Epithelial cell of esophagus (primary cell): ENCODE data around the gene DCXR.

ENCODE experiments used
- DNase-seq: peaks from one replicate; pipeline ENCODE4 v3.0.0; 2010; ENCODE audit warnings: low read depth
- H3K4me3 ChIP-seq: 2 replicates; pipeline ENCODE4 v1.5.1; 2011; ENCODE audit warnings: mild to moderate bottlenecking, low read length, control low read depth
- CTCF ChIP-seq: IDR thresholded peaks from 2 replicates; pipeline ENCODE4 v1.5.1; 2011; ENCODE audit warnings: low read depth, mild to moderate bottlenecking, low read length, control low read depth, inconsistent platforms; ENCODE audit not compliant: insufficient read depth; ENCODE audit errors: missing control alignments

DCXR gene

GRCh38 chr17:82054351-82055022 is 17.0 kb upstream of the DCXR start:
- no peak for TF ChIP-seq CTCF
- DNase-seq = no peak
- H3K4me3 ChIP-seq = no peak overlapping the region

- no peak for TF ChIP-seq CTCF
- no peak overlapping the region for H3K4me3 ChIP-seq
- no peak for DNase-seq
Observed at GRCh38 chr17:82053556-82054263, 16.2 kb upstream of the DCXR start.

GRCh38 chr17:82053130-82053529 is 15.6 kb upstream of the DCXR start:
- no peak for TF ChIP-seq CTCF
- peak overlapping the region; percentile 79 for H3K4me3 ChIP-seq
- no peak for DNase-seq

- no peak for TF ChIP-seq CTCF
- no peak for DNase-seq
- peak overlapping the region; percentile 79 for H3K4me3 ChIP-seq
Observed at GRCh38 chr17:82052638-82053059, 15.2 kb upstream of the DCXR start.

- TF ChIP-seq CTCF = no peak
- H3K4me3 ChIP-seq = peak within 1 kb of the TSS; percentile 79
- peak; percentile 82 for DNase-seq
Observed at GRCh38 chr17:82051776-82052637, 14.5 kb upstream of the DCXR start, which contains the start of the genes GPS1 and RFNG. GPS1 (plus strand) TSS chr17:82051898; CDS start chr17:82051932, 34 bp downstream. RFNG (minus strand) TSS chr17:82051811; CDS start chr17:82051766, 45 bp downstream.

GRCh38 chr17:82050761-82051641 is 13.5 kb upstream of the DCXR start:
- H3K4me3 ChIP-seq = peak overlapping the region; percentile 79
- DNase-seq = no peak
- TF ChIP-seq CTCF = no peak
